Activated naive CD4-positive, alpha-beta T cell treated with anti-CD3 and anti-CD28 coated beads, Interleukin-2, amount 50 U/mL, for 16 hours (primary cell): ENCODE results near the gene IFNLR1.

Experiments
- DNase-seq: peaks from one replicate; pipeline ENCODE4 v3.0.0-alpha.2; 2020

Gene IFNLR1

DNA sequence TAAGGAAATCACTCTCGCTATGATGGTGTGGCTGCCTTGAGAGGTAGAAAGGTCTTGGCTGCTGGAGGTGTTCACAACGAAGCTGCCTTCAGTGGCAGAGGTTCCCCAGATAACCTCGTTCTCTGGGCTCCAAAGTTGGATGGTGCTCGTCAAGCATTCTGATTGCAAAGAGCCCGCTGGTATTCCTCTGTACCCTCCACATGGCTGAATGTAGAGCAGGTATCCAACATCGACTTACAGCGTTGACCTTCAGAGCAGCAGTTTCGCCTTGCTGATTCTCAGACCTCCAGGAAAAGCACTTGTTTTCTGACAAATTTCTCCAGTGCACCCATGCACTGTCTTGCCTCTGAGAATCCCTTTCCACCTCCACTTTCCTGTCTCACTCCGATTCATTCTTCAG is 39.9 kb downstream of the IFNLR1 start:
- no peak for DNase-seq

DNA sequence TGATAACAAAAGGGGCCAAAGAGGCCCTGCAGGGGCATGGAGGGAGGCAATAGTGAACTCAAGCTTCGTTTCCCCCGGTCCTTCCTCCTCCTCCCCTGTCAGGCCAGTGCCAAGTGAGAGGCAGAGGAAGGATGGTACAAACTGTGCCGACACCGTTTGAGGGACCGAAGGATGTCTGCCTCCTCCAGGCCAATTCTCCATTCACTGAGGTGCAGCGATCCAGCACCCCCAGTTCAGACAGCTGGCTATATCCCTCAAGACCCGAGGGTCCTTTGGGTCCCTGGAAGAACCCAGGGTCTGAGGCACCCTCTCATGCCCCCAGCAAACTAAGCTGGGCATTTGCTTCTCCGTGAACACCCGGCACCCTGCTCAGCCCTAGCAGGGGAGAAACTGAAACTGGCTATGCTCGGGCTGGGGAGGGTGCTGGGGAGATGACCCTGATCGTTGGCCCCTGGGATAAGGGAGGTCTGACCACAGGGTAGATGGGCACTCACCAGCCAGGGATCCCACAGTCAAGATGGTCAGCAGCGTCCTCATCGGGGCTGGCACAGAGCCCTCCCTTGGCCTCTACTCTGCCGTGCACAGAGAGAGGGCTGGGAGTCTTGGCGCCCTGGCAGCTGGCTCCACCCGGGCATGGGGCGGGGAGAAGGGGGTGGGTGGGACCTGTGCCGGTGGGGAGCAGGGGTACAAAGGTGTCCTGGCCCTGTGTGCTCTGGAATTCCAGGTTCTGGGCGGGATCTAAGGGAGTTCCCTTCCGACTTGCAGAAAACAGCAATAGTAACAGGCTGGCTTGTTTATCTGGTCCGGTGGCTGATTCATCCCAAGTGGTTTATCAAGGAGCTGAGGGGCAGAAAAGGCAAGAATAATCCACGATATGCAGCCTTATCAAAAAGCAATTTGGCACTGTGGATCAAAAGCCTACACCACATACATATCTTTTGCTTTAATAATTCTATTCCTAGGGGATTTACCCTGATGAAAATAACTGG is 44.2 kb downstream of the IFNLR1 start, which contains the start of gene IL22RA1:
Gene IL22RA1, minus strand, starts transcription at position 595 of the 989 bp plus-strand sequence. Its CDS starts 58 bp downstream, at position 537.
- DNase-seq: no peak

DNA sequence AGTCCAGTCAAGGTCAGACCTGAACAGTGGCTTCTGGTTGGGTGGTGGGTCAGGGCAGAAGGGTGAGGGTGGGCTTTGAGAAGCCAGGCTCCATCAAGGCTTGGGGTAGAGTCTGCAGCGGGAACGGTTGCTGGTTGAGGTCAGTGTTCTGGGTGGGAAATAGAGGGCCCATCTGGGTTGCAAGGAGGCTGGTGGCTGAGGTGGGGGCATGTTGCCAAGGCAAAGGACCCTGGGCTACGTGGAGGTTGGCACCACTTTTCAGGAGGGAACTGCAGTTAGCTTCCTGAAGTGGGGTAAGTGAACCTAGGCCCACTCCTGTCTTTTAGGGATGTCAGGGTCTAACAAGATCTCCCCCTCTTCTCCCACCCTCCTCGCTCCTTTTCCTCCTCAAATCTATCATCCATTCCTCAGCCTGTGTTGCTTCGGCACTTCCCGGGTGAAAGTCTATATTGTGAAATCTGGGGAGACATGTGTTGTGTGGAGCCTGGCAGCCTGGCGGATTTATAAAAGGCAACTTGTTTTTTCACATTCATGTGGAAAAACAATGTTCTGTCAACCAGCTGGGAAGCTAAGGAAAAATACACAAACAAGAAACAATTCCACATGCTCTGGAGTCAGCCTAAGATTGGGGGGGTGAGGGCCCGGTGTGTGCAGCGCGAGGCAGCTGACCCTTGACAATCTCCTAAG is 45.6 kb downstream of the IFNLR1 start:
- no peak for DNase-seq

DNA sequence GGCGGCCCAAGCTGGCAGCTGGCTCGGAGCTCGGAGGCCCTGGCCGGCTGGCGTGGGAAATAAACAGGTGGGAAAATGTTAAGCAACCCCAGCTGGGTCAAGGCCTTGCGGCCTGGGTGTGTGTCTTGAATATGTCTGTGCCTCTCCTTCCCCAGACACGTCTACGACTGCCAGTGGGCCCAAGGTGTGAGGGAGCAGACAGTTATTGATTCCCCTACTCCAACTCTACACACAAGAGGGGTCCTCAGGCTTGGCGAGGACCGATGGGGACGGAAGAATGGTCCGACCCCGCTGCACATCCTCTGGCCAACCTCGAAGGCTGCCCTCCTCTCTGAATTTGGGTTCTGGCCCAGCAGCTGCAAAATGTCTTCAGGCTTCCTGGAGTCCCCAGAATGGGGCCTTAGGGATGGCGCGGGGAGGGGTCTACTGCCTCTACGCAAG is 46.3 kb downstream of the IFNLR1 start:
- no peak for DNase-seq

DNA sequence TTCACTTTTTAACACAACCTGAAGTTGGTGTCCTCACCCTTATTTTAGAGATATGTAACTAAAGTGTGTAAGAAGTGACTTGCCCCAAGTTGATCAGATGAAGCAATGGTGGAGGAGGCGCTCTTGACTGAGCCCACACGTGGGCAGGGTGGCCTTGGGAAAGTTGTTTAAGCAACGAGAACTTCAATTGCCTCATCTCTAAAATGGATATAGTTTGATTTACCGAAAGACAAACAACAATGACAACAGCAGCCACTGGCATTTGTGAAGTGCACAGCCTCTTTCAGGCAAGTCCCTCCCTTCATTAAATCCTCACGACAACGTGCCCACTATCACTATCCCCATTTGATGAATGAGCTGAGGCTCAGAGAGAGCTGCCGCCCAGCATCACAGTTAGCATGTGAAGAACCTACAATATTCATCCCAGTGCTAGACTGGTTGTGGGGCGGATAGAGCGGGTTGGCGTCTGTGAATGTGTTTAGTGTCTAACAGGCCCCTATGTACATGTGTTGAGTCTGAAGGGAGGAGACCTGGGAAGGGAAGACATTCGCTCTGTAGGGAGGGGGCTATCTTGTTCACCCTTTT is 47.2 kb downstream of the IFNLR1 start:
- no peak for DNase-seq

DNA sequence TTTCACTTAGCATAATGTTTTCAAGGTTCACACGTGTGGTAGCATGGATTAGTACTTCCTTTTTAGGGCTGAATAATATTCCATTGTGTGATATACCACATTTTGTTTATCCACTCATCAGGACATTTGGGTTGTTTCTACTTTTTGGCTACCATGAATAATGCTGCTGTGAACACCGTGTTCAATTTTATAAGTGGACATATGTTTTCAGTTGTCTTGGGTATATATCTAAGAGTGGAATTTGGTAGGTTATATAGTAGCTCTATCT is 47.9 kb downstream of the IFNLR1 start:
- no peak for DNase-seq

DNA sequence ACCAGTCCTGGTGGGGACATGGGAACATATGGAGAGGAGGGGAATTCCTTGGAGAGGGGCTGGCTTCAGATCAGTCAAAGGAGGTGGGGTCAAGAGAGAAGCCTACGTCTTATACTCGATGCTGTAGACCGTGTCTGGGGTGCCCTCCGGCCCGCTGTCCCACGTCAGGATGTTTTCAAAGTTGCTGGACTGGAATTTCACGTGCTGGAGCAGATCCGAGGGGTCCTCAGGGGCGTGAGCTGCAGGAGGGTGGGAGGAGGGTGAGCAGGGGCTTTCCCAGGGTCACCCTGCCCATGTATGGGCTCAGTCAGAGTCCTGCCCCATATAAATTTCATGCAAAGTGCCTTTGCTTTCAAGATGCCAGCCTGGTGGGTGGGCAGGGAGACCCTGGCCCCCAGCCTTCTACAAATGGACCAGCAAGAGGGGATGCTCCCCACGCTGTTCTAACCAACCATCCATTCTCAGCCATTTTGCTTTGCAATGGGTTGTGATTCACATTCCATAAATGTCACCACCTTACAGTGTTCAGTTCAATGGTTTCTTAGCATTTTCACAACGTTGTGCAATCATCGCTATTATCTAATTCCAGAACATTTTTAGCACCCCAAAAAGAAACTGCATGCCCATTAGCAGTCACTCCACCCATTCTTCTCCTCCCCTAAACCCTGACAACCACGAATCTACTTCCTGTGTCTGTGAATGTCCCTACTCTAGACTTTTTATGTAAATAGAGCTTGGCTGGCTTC is 48.4 kb downstream of the IFNLR1 start:
- no peak for DNase-seq

DNA sequence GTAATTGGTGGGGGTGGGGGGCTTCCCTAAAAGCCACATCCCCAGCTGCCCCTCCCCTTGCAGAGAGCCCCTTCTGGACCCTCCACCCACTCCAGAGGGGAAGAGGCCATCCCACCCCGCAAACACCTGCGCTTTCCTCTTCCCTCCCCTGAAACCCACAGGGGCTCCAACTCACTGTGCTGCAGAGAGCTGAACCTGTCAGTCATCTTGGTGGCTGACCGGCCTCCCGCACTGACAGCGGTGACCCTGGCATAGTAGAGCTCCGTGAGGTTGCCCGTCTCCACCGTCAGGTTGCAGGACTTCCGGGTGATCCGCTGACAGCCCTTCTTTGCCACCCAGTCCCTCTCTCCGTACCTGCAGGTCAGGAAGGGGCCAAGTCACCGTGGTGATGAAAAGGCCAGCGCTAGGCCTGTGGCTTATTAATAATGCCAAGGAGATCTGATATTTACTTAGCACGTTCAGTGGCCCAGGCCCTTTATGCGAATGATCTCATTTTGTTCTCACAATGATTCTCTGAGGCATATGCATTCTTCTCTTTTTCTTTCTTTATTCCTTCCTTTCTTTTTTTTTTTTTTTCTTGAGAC is 50.0 kb downstream of the IFNLR1 start:
- DNase-seq: no peak

DNA sequence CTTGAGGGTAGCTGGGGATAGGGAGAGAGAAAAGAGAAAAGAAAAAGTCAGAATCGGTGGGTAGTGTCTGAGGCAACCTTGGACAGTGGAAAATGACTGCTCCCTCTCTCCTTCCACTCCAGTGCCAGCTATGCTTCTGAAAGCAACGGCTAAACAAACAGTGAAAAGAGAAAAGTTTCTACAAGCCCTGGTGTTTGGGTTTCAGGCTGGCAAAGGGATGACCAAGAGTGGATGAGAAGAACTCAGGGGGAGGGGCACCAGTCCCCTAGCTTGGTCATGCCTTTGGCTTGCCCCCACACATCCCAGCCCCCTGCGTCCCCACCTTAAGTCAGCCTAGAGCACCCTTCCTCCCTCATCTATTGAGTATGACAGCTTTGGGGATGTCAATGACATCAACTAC is 52.7 kb downstream of the IFNLR1 start:
- no peak for DNase-seq

DNA sequence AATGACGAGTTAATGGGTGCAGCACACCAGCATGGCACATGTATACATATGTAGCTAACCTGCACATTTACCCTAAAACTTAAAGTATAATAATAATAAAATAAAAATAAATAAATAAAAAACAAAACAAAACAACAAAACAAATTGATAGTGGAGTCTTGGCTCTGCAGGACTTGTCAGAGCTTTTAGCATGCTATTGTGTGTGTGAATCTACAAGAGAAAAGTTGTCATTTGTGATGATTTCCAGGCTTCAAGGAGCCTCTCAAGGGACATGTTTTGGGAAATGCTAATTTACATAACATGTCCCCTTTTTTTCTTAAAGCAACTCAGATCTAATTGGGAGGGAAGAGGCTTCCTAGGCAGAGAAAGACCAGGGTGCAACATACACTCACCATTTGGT is 53.3 kb downstream of the IFNLR1 start:
- DNase-seq: no peak

DNA sequence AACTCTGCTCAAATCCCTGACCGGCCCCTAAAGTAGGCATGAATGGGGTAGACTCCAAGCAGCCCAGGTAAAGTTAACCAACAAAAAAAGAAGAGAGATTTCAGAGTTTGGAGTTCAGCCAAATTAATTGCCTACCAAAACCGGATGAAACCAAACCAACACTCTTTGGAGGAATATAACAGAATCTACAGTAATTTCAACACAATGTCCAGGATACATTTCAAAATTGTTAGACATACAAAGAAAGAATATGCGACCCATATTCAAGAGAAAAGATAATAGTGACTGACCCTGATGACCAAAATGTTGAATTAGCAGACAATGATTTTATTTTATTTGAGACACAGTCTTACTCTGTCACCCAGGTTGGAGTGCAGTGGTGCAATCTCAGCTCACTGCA is 56.7 kb downstream of the IFNLR1 start:
- DNase-seq: no peak

DNA sequence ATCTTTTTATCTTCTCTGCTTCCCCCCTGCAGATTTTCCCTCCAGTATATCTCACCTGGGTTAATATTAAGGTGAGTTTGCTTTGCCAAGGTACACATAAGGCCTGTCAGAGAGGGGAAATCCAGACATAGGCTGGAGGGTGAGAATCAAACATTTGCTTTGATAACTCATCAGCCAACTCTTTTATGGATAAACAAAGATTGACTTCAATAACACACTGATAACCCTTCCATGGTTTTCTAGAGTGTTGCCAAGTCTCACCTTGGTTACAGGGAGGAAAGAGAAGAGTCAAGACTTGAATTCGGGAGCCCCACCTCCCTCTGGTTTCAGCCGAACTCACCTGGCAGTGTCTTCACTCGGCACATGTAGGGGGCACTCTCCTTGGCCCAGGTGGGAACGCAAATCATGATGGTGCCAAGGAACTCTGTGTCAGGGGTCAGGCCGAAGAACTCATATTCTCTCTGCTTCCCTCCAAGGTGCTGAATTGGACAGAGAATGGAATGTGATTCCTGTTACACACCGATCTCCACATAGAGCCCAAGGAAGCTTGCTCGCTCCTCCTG is 59.2 kb downstream of the IFNLR1 start:
- no peak for DNase-seq

DNA sequence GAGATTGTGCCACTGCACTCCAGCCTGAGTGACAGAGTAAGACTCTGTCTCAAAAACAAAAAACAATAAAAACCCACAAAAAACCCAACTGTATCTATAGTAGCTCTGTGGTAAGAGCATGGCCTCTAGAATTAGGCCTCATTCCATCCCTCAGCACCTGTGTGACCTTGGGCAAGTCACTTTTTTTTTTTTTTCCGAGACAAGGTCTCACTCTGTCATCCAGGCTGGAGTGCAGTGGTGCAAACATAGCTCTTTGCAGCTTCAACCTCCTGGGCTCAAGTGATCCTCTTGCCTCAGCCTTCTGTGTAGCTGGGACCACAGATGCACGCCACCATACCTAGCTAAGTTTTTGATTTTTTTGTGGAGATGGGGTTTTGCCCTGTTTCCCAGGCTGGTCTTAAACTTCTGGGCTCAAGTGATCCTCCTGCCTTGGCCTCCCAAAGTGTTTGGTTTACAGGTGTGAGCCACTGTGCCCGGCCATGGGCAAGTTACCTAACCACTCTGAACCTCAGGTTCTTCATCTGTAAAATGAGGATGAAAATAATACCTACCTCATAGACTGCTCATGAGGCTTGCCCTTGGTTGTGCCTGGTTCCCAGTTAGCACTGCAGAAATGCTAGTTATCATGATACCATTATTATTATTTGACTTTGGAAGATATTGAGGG is 59.8 kb downstream of the IFNLR1 start:
- DNase-seq: no peak

DNA sequence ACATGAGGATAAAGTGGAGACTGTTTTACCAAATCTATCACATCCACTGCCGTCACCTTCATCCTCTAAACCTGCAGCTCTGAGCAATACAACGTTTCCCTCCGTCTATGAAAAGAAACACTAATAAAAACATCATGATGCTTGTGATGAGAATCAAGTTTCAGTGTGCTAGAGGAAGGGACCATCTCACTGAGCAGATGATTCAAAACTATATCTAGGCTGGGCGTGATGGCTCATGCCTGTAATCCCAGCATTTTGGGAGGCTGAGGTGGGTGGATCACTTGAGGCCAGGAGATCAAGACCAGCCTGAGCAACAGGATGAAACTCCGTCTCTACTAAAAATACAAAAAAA is 60.4 kb downstream of the IFNLR1 start:
- DNase-seq: no peak

DNA sequence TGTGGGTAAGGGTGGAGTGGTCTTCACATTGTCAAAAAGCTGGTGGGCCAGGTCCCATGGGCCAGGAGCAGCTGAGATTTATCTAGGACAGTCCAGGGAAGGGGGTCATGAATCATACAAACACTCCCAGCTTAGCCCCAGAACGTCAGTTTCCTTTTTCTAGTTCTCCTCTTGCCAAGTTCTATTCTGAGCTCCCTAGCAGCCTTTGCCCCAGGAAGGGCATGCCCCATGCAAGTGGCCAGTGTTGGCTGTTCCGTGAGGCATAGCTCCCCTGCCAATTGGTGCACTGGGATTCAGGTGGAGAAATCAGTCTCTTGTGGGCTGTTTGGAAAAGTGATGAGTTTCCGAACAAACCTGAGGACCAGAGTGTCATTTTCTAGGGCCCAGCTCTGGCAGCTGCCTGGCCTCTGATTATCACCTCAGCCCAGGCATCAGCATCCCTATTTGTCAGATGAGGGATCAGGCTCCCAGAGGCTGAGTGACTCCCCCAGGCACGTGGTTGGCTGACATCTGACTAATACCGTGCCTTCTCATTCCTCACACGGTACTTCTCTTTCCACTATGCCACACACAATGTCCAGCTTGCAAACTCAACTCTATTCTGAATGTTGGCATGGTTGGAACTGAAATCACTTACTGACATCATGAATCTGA is 60.9 kb downstream of the IFNLR1 start:
- DNase-seq: no peak

DNA sequence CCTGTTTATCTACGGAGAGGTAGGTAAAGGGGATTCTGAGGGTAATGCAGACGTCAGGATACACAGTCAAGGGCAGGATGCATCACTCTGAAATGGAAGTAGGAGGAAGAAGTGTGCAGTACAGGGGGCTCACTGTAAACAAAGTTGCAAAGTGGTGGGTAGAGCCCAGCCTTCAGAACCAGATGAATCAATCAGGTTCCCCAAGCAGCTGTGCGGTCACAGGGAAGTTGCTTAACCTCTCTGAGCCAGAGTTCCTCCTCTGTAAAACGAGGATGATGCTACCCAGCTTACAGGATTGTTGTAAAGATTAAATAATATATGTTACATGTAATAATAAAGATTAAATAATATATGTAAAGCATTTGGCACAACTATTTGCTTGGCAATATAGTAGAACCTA is 61.6 kb downstream of the IFNLR1 start:
- DNase-seq: no peak

DNA sequence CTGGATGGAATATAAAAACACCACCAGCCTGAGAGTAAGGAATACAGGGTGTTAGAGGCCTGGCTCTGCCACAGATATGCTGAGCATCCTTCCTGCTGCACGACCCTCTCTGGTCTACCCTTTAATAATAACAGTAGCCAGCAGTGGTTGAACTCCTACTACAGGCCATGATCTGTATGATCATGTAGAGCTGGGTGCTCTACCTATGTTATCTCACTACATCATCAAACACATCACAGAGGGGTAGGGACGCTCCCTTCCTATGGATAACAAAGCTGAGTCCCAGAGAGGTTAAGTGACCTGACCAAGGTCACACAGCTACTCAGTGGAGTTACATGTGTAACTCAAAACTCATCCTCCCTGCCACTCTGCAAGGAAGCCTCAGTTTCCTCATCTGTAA is 62.1 kb downstream of the IFNLR1 start:
- DNase-seq: no peak

DNA sequence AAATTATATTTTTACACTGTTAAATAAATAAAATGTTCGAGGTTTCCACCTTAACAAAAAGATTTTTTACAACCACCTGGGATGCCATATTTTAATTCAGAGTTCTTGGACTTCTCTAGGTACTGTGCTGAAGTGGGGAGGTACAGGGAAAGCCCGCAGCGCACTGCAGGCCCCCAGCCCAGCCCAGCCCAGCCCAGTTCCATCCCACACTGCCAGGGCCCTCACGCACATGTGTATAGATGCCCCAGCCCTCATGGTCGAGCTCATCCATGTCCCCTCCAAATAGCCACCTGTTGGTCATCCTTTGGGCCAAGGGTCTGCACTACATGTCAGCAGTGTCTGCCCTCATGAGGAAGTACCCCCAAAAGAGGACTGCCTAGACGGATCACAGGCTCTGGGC is 63.5 kb downstream of the IFNLR1 start:
- DNase-seq: no peak

DNA sequence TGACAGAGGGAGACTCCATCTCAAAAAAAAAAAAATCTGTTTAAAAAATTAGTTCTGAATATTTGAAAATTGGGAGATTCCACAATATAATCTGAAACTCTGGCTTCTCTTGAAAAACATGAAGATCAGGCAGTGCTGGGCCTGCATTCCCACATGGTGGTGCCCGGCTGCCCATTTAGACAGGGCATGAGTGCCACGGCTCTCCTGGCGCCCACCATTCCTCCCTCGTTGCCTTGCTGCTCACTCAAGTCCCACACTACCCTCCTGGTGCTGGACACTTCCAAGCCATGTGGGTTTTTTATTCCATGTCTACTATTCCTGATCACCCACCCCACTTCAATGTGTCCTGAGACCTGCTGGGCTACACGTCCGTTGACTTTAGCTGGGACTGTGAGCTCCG is 64.3 kb downstream of the IFNLR1 start:
- no peak for DNase-seq

DNA sequence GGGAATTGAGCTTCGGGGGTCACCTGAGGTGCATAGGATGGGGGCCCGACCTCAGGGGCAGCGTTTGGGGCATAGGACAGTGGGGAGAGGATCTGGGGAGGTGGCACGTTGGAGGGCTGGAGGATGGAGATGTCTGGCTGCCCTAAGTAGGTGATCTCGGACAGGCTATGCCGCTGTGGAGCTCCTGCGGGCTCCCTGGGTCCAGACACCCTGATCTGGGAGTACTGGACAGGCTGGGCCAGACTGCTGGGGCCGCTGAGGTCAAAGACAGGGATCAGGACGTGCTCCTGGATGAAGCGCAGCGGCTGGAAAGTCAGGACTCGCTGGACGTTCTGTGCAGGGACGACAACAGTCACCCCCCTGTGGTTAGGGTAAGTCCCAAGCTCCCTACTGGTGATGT is 65.7 kb downstream of the IFNLR1 start:
- no peak for DNase-seq

DNA sequence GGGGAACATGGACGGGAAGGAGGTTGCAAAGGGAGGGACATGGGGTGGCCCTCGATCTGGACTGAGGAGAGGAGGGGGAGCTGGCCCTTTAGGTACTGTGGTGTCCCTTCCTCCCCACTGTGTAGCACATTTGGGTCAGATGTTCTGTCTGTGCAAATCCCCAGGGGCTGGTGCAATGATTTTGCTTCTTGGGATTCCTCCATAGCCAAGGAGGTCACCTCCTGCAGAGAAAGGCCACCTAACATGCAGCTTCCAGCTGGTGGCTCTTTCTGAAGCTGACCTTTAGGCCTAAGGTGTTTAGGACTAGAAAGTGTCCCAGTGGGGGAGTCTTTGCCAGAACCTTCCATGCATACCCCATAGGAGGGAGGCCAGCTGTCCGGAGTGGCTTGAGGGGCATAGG is 66.1 kb downstream of the IFNLR1 start:
- no peak for DNase-seq
